HL-60 (cell line): ENCODE data around the gene RGS6.

Experiments used
- DNase-seq, 2 experiments: peaks; one replicate each; pipeline ENCODE4 v3.0.0-alpha.2; 2010 to 2020; ENCODE audit warnings: low read depth in 1 of 2, low spot score in 1 of 2
- H3K27ac ChIP-seq: fragments of 250-450 bp; sonication (Bioruptor Pico); replicated peaks from 2 replicates; pipeline ENCODE4 v1.5.1; 2020; ENCODE audit warnings: mild to moderate bottlenecking, moderate library complexity
- H3K27me3 ChIP-seq: fragments of 250-450 bp; sonication (Bioruptor Pico); 2 replicates; pipeline ENCODE4 v1.5.1; 2021; ENCODE audit warnings: mild to moderate bottlenecking, moderate library complexity; ENCODE audit not compliant: insufficient read depth, poor library complexity, severe bottlenecking
- H3K4me3 ChIP-seq: replicated peaks from 2 replicates; pipeline ENCODE4 v1.5.1; 2011; ENCODE audit warnings: mild to moderate bottlenecking, control low read depth, low read length; ENCODE audit not compliant: insufficient read depth
- CTCF ChIP-seq: IDR thresholded peaks from one replicate; pipeline ENCODE4 v1.5.1; 2011; ENCODE audit warnings: low read length, control low read depth, inconsistent platforms; ENCODE audit not compliant: insufficient read depth
- GABPA ChIP-seq: IDR thresholded peaks from 2 replicates; pipeline ENCODE4 v1.6.1; 2012; ENCODE audit warnings: low read depth
- POLR2AphosphoS5 ChIP-seq: IDR thresholded peaks from 2 replicates; pipeline ENCODE4 v1.6.1; 2012; ENCODE audit warnings: low read depth
- REST ChIP-seq: IDR thresholded peaks from 2 replicates; pipeline ENCODE4 v1.6.1; 2012; ENCODE audit warnings: low read depth; ENCODE audit not compliant: insufficient replicate concordance
- SPI1 ChIP-seq: IDR thresholded peaks from 2 replicates; pipeline ENCODE4 v1.6.1; 2012; ENCODE audit warnings: low read depth, mild to moderate bottlenecking, borderline replicate concordance

The RGS6 gene

GRCh38 chr14:72264716-72265115 lies 332.5 kb downstream of the RGS6 start:
- no peak for DNase-seq
- Histone ChIP-seq H3K27ac (no peak overlapping the region), H3K4me3 (no peak overlapping the region), H3K27me3 (no peaks in the 10 kb centered on the region)
- TF ChIP-seq CTCF (no peak), POLR2AphosphoS5 (no peak)

GRCh38 chr14:72270147-72270727 lies 338.0 kb downstream of the RGS6 start:
- no peak for DNase-seq
- Histone ChIP-seq H3K27me3 (no peaks in the 10 kb centered on the region), H3K27ac (no peak overlapping the region), H3K4me3 (no peak overlapping the region)
- TF ChIP-seq SPI1 = no peak
- no peak for TF ChIP-seq POLR2AphosphoS5
- TF ChIP-seq REST = no peak
- no peak for TF ChIP-seq GABPA
- TF ChIP-seq CTCF = no peak

- TF ChIP-seq REST = no peak
- TF ChIP-seq CTCF = no peak
- no peak for TF ChIP-seq POLR2AphosphoS5
- no peak for TF ChIP-seq SPI1
- TF ChIP-seq GABPA = no peak
- no peak for DNase-seq
- Histone ChIP-seq H3K4me3 (no peak overlapping the region), H3K27ac (no peak overlapping the region), H3K27me3 (no peaks in the 10 kb centered on the region)
Observed at GRCh38 chr14:72270749-72271148, 338.5 kb downstream of the RGS6 start.

GRCh38 chr14:72275242-72275641 lies 343.0 kb downstream of the RGS6 start:
- DNase-seq = no peak
- Histone ChIP-seq H3K27me3 (no peaks in the 10 kb centered on the region), H3K4me3 (no peak overlapping the region), H3K27ac (no peak overlapping the region)
- TF ChIP-seq POLR2AphosphoS5 = no peak
- no peak for TF ChIP-seq GABPA
- TF ChIP-seq REST = no peak
- TF ChIP-seq SPI1 = no peak
- TF ChIP-seq CTCF = no peak
